ENCODE measurements around the gene PTPRZ1.

DNA sequence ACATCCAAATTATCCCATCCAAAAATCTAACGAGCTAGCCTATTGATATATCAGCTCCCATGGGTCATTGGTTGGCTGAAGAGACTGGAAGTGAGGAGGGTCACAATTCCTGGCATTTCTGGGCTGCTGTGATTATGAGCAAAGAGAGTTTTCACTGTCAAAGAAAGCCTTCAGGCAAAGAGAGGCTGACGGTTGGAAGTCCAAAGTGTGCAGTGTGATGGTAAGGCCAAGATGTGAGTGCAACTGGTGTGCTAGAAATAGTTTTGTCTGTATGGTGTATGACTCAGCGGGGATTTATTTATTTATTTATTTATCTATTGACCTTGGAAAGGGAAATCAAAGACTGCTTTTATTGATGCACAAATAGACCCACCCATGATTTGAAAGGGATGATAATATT is 196.0 kb downstream of the PTPRZ1 start:
- TF ChIP-seq EZH2phosphoT487 (IDR thresholded peaks at IDR 0.05; ENCODE audit: borderline replicate concordance, low read depth): no peak
- no peak for TF ChIP-seq MXI1 (IDR thresholded peaks at IDR 0.05; ENCODE audit: low read depth, low read length)
- TF ChIP-seq CHD2 (IDR thresholded peaks at IDR 0.05; ENCODE audit: low read length, partially characterized antibody): no peak
- TF ChIP-seq, protein P1, sequence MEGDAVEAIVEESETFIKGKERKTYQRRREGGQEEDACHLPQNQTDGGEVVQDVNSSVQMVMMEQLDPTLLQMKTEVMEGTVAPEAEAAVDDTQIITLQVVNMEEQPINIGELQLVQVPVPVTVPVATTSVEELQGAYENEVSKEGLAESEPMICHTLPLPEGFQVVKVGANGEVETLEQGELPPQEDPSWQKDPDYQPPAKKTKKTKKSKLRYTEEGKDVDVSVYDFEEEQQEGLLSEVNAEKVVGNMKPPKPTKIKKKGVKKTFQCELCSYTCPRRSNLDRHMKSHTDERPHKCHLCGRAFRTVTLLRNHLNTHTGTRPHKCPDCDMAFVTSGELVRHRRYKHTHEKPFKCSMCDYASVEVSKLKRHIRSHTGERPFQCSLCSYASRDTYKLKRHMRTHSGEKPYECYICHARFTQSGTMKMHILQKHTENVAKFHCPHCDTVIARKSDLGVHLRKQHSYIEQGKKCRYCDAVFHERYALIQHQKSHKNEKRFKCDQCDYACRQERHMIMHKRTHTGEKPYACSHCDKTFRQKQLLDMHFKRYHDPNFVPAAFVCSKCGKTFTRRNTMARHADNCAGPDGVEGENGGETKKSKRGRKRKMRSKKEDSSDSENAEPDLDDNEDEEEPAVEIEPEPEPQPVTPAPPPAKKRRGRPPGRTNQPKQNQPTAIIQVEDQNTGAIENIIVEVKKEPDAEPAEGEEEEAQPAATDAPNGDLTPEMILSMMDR (IDR thresholded peaks at IDR 0.05): no peak
- no peak for TF ChIP-seq TAF1 (IDR thresholded peaks at IDR 0.05; ENCODE audit: borderline replicate concordance, low read depth, low read length)
- TF ChIP-seq, protein P2, sequence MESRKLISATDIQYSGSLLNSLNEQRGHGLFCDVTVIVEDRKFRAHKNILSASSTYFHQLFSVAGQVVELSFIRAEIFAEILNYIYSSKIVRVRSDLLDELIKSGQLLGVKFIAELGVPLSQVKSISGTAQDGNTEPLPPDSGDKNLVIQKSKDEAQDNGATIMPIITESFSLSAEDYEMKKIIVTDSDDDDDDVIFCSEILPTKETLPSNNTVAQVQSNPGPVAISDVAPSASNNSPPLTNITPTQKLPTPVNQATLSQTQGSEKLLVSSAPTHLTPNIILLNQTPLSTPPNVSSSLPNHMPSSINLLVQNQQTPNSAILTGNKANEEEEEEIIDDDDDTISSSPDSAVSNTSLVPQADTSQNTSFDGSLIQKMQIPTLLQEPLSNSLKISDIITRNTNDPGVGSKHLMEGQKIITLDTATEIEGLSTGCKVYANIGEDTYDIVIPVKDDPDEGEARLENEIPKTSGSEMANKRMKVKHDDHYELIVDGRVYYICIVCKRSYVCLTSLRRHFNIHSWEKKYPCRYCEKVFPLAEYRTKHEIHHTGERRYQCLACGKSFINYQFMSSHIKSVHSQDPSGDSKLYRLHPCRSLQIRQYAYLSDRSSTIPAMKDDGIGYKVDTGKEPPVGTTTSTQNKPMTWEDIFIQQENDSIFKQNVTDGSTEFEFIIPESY (IDR thresholded peaks at IDR 0.05; ENCODE audit: borderline replicate concordance, low read depth): no peak
